GM18909 (cell line): ENCODE results near the gene NCF4.

Source experiments
- ATAC-seq: cut with Tn5 transposase; IDR thresholded peaks from one replicate; pipeline ENCODE4 v1.9.1; 2021; ENCODE audit warnings: mild to moderate bottlenecking; ENCODE audit not compliant: unreplicated experiment, poor library complexity

NCF4 gene

GRCh38 chr22:36916034-36916433 lies 55.2 kb downstream of the NCF4 start:
- no peak for ATAC-seq

- ATAC-seq, result no peak
These were observed 57.9 kb downstream of the NCF4 start for GRCh38 chr22:36918586-36919284.

DNA sequence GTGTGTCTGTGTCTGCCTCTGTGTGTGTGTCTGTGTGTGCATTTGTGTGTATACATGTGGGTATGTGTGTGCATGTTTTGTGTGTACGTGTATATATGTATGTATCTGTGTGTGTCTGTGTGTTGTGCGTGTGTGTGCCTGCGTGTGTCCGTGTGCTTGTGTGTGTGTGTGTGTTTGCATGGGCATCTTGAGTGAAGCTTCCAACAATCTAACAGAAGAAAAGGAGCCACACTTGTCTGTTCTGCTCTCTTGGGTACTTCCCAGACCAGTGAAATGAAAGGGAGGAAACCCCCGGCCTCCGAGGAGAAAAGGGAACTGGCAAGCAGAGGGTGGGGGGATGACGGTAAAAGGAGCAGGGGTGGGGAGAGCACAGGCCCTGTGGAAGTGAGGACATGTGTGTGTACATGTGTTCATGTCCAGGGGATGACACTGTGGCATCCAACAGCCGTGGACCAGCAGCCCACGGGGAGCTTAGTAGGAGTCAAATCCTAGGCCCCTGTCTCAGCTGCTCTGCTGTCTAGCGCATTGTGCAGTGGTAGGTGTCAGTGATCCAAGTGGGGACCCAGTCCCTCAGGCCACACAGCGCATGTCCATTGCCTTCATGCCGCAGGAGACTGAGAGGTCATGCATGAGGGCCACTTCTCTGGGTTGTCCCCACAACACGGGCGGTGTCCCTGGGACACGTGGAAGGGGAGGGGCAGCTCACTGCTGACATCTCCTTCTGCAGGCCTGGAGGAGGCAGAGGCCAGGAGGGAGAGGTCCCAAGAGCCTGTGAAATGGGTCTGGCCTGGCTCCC lies 60.7 kb downstream of the NCF4 start:
- ATAC-seq, result no peak

DNA sequence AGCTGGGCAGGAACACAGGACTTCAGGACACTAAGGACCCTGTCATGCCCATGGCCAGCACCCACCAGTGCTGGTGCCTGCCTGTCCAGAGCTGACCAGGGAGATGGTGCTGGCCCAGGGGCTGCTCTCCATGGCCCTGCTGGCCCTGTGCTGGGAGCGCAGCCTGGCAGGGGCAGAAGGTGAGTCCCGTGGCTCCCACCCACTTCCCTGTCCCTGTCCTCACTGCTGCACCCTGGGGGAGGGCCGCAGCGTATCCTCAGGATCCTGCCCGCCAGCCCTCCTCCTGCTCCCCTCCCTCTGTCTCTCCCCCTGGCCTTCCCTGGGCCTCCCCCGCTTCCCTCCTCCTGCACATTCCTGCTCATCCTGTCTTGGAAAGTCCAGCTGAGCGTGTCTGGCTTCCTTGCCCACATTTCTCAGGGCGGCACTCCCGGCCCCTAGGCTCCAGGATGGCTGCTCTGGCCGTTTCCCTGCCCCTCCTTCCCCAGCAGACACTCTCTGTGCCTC lies 61.4 kb downstream of the NCF4 start:
- no peak for ATAC-seq

DNA sequence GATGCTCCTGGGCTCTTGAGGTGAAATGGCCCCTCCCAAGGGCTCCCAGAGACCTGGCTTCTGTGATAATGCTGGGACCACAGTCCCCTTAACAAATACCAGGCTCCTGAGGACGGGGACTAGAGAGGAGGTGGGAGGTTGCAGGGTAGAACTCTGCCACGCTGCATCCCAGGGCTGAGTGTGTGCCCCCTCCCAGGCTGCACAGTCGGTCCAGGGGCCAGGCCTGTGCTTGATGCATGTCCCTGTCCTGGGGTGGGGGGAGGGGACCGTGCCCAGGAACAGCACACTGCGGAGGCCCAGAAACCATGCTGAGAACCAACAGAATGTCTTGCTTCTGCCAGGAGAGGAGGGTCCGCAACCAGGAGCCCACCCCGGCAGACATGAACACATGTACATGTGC lies 61.9 kb downstream of the NCF4 start:
- ATAC-seq, result no peak

- ATAC-seq, result no peak
These were observed 62.5 kb downstream of the NCF4 start for GRCh38 chr22:36923131-36923788.

DNA sequence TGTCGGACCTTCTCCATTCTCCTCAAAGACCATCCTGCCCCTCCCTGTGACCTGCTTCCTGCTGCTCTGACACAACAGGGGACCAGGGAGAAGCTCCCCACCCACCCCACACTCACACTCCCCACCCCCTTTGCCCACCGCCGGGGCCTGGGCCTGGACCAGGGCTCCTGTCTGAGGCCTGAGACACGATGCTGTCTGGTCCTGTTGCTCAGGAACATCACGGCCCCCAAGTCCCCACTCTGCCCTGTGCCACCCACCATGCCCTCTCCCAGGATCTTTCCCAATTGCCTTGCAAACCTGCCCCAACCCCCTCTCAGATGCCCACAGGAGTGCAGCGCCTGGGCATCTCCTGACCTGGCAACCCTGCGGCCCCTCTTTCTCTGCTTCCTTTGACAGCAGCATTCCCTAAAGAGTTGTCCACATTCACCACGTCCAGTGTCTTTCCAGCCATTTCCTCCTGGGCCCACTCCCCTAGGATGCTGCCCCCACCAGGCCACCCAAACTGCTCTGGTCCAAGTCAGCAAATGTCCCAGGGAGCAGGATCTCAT lies 63.4 kb downstream of the NCF4 start:
- no peak for ATAC-seq

GRCh38 chr22:36925388-36926290 lies 64.8 kb downstream of the NCF4 start:
- ATAC-seq, result no peak

GRCh38 chr22:36926309-36926708 lies 65.5 kb downstream of the NCF4 start:
- ATAC-seq, result no peak

GRCh38 chr22:36926721-36927435 lies 66.1 kb downstream of the NCF4 start:
- no peak for ATAC-seq
